Liver (tissue), 9 donors: ENCODE data around the gene SLTM. TPM values are rescaled to one million over a fixed set of nuclear protein-coding genes. Genes with fewer than 3 reads are reported as not detected.

Experiments used
- DNase-seq: peaks from one replicate; pipeline ENCODE4 v3.0.0-alpha.2; 2017; ENCODE audit warnings: low spot score
- H3K27ac ChIP-seq, 2 donors: one replicate each; pipeline ENCODE4 v1.7.0; 2013; ENCODE audit warnings: inconsistent platforms in 2 of 2, low read length in 2 of 2, control low read depth in 1 of 2, low read depth in 1 of 2, mild to moderate bottlenecking in 1 of 2
- H3K27me3 ChIP-seq, 4 donors: one replicate each; pipeline versions ENCODE4 v1.6.1 to v1.7.0; 2013; ENCODE audit warnings: low read length in 3 of 4, inconsistent platforms in 1 of 4, mild to moderate bottlenecking in 1 of 4, moderate library complexity in 1 of 4; ENCODE audit not compliant: control insufficient read depth in 4 of 4, insufficient read depth in 4 of 4
- H3K36me3 ChIP-seq, 4 donors: one replicate each; pipeline versions ENCODE4 v1.6.1 to v1.7.0; 2013; ENCODE audit warnings: low read length in 3 of 4, mild to moderate bottlenecking in 3 of 4, low read depth in 1 of 4, moderate library complexity in 1 of 4; ENCODE audit not compliant: control insufficient read depth in 4 of 4, insufficient read depth in 3 of 4
- H3K4me1 ChIP-seq, 4 donors: one replicate each; pipeline versions ENCODE4 v1.6.1 to v1.7.0; 2013; ENCODE audit warnings: low read length in 3 of 4, mild to moderate bottlenecking in 3 of 4, moderate library complexity in 1 of 4; ENCODE audit not compliant: control insufficient read depth in 4 of 4, insufficient read depth in 4 of 4
- H3K4me3 ChIP-seq, 3 donors: one replicate each; pipeline versions ENCODE4 v1.6.1 to v1.7.0; 2013; ENCODE audit warnings: low read length in 3 of 3, control low read depth in 1 of 3, low read depth in 1 of 3, mild to moderate bottlenecking in 1 of 3
- H3K9ac ChIP-seq, 2 donors: one replicate each; pipeline ENCODE4 v1.7.0; 2013; ENCODE audit warnings: low read length in 2 of 2, mild to moderate bottlenecking in 2 of 2, moderate library complexity in 2 of 2, control low read depth in 1 of 2, low read depth in 1 of 2
- H3K9me3 ChIP-seq, 4 donors: one replicate each; pipeline versions ENCODE4 v1.6.1 to v1.7.0; 2013; ENCODE audit warnings: low read length in 3 of 4; ENCODE audit not compliant: control insufficient read depth in 4 of 4
- EGR1 ChIP-seq, 2 donors: IDR thresholded peaks; 2 replicates each; pipeline ENCODE4 v1.6.1; 2016 to 2018; ENCODE audit warnings: antibody characterized with exemption in 2 of 2, low read depth in 2 of 2
- FOXA1 ChIP-seq: IDR thresholded peaks from 2 replicates; pipeline ENCODE4 v1.6.1; 2016; ENCODE audit warnings: antibody characterized with exemption
- HNF4G ChIP-seq: IDR thresholded peaks from 2 replicates; pipeline ENCODE4 v1.6.1; 2016; ENCODE audit warnings: antibody characterized with exemption
- MAX ChIP-seq: IDR thresholded peaks from 2 replicates; pipeline ENCODE4 v1.6.1; 2016; ENCODE audit warnings: antibody characterized with exemption
- NR2F2 ChIP-seq: IDR thresholded peaks from 2 replicates; pipeline ENCODE4 v1.6.1; 2016; ENCODE audit warnings: antibody characterized with exemption
- RAD21 ChIP-seq, 2 donors: IDR thresholded peaks; 2 replicates each; pipeline ENCODE4 v1.6.1; 2016; ENCODE audit warnings: antibody characterized with exemption in 2 of 2, mild to moderate bottlenecking in 2 of 2
- REST ChIP-seq: IDR thresholded peaks from 2 replicates; pipeline ENCODE4 v1.6.1; 2016; ENCODE audit warnings: antibody characterized with exemption, mild to moderate bottlenecking
- RXRA ChIP-seq, 2 donors: IDR thresholded peaks; 2 replicates each; pipeline ENCODE4 v1.6.1; 2017 to 2018; ENCODE audit warnings: antibody characterized with exemption in 2 of 2, mild to moderate bottlenecking in 1 of 2
- TAF1 ChIP-seq: conservative IDR thresholded peaks from 2 replicates; pipeline ENCODE4 v1.6.1; 2016; ENCODE audit warnings: antibody characterized with exemption, mild to moderate bottlenecking
- YY1 ChIP-seq: IDR thresholded peaks from 2 replicates; pipeline ENCODE4 v1.6.1; 2016; ENCODE audit warnings: antibody characterized with exemption, mild to moderate bottlenecking
- ZBTB33 ChIP-seq: IDR thresholded peaks from 2 replicates; pipeline ENCODE4 v1.6.1; 2016; ENCODE audit warnings: antibody characterized with exemption
- WGBS: extraction: QIAGEN DNeasy Blood & Tissue Kit; methylation state at CpG from one replicate; pipeline ENCODE4 v1.1.7; 2013; 5-methylcytosine and 5-hydroxymethylcytosine counted together
- polyA plus RNA-seq, 2 donors: library from polyadenylated mRNA; stranded (reverse) in 1 of 2; unstranded in 1 of 2; fragments of 200-250 nt in 1 of 2; fragments of >200 nt in 1 of 2; fragmentation: Nextera tagmentation in 1 of 2; extraction: Ambion mirVana in 1 of 2; gene quantifications; one replicate each; pipeline versions ENCODE4 v1.2.1 to v1.2.3, GENCODE V29; 2013 to 2015
- total RNA-seq, 2 donors: library from RNA; depleted of rRNA; stranded (reverse); fragments of >200 nt; gene quantifications; one replicate each; pipeline ENCODE4 v1.2.3, GENCODE V29; 2014
- TF ChIP-seq, protein P1 (sequence below): fragments of 150-350 bp; IDR thresholded peaks from 2 replicates; pipeline ENCODE4 v1.5.1; 2017; ENCODE audit warnings: improper control_type of control experiment, low read depth, low read length; ENCODE audit not compliant: missing input control
- donor health status: healthy.
- donor health status: healthy.
- donor health status: healthy.
- donor health status: healthy.
- donor health status: healthy.

Gene SLTM
- total and polyA plus RNA-seq, 4 donors: 20.4 to 78.1 (median 50.1) TPM

DNA sequence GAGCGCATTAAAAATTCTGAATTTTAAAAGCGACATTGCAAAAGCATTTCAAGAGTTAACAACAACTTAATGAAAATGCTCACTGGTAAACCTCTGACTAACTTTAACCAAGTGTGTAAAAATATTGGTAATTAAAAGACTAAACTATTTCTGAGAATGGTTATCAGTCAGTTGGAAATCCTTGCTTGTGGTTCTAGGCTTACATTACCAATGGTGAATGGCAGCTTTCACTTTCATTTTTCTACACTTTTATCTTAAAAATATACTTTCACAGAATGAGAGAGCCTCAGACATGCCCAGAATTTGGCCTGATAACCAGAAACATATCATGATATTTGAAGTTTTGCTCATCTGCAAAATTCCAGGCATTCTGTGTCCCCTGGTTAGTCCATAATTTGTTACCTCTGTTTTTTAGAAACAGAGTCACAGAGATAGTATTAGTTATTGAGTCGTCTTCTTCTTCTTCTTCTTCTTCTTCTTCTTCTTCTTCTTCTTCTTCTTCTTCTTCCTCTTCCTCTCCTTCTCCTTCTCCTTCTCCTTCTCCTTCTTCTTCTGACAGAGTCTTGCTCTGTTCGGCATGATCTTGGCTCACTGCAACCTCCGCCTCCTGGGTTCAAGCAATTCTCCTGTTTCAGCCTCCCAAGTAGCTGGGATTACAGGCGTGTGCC is 48.5 kb upstream of the SLTM start (continued):
- no peak for TF ChIP-seq TAF1
- no peak for TF ChIP-seq HNF4G
- TF ChIP-seq, protein P1, sequence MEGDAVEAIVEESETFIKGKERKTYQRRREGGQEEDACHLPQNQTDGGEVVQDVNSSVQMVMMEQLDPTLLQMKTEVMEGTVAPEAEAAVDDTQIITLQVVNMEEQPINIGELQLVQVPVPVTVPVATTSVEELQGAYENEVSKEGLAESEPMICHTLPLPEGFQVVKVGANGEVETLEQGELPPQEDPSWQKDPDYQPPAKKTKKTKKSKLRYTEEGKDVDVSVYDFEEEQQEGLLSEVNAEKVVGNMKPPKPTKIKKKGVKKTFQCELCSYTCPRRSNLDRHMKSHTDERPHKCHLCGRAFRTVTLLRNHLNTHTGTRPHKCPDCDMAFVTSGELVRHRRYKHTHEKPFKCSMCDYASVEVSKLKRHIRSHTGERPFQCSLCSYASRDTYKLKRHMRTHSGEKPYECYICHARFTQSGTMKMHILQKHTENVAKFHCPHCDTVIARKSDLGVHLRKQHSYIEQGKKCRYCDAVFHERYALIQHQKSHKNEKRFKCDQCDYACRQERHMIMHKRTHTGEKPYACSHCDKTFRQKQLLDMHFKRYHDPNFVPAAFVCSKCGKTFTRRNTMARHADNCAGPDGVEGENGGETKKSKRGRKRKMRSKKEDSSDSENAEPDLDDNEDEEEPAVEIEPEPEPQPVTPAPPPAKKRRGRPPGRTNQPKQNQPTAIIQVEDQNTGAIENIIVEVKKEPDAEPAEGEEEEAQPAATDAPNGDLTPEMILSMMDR: no peak
- TF ChIP-seq FOXA1: no peak
- no peak for TF ChIP-seq MAX
- no peak for TF ChIP-seq NR2F2

- H3K4me3 ChIP-seq: no peak overlapping the region
- no peaks in the 10 kb centered on the region for H3K9me3 ChIP-seq
- H3K27me3 ChIP-seq: no peaks in the 10 kb centered on the region
- 5% methylated on average over 5 of the region's 5 CpGs for WGBS
- peak overlapping the region in 1 of 2 donors; percentile 30 for H3K9ac ChIP-seq
- TF ChIP-seq, protein P1: peak; percentile 48
- TF ChIP-seq EGR1 (IDR thresholded peaks at IDR 0.05; ENCODE audit: low read depth in 2 of 2) (no peak), REST (no peak), RAD21 (IDR thresholded peaks at IDR 0.05) (peak; percentile 80 to 87)
- H3K36me3 ChIP-seq: no peaks in the 10 kb centered on the region
- DNase-seq: no peak
- H3K27ac ChIP-seq: no peak overlapping the region
- H3K4me1 ChIP-seq: peaks cover 0 to 11% (median 0%) of the 10 kb centered on the region in 4 donors
These were observed 47.0 kb upstream of the SLTM start for GRCh38 chr15:58980351-58980939.

GRCh38 chr15:58977887-58978286 is 44.4 kb upstream of the SLTM start:
- Histone ChIP-seq H3K4me1 (peaks cover 0 to 11% (median 0%) of the 10 kb centered on the region in 4 donors), H3K27ac (no peak overlapping the region)
- no peak for DNase-seq

More at GRCh38 chr15:58977887-58978286, 44.4 kb upstream of the SLTM start:
- no peak overlapping the region for H3K4me3 ChIP-seq
- TF ChIP-seq ZBTB33 (no peak), YY1 (no peak), EGR1 (IDR thresholded peaks at IDR 0.05; ENCODE audit: low read depth in 2 of 2) (no peak), RXRA (IDR thresholded peaks at IDR 0.05) (no peak), REST (no peak)
- no peaks in the 10 kb centered on the region for H3K36me3 ChIP-seq
- H3K27me3 ChIP-seq: no peaks in the 10 kb centered on the region
- no peaks in the 10 kb centered on the region for H3K9me3 ChIP-seq
- no peak overlapping the region for H3K9ac ChIP-seq
